Gastrocnemius medialis (tissue), 4 donors: ENCODE data around the gene TRIOBP. TPM values are rescaled to one million over a fixed set of nuclear protein-coding genes. Genes with fewer than 3 reads are reported as not detected.

Experiments used
- ATAC-seq, 2 donors: fragments of 150-250 bp; one replicate each; pipeline ENCODE4 v1.9.1; 2016
- DNase-seq, 2 donors: peaks; one replicate each; pipeline ENCODE4 v3.0.0-alpha.2; 2019
- H3K27ac ChIP-seq, 4 donors: fragments of 200-600 bp; sonication (generic); 1 replicate in 1 of 4; 2 replicates in 3 of 4; pipeline ENCODE4 v1.5.1; 2016 to 2018; ENCODE audit warnings: mild to moderate bottlenecking in 2 of 4, moderate library complexity in 1 of 4
- H3K27me3 ChIP-seq, 3 donors: fragments of 200-600 bp; sonication (generic) in 2 of 3; 1 replicate in 1 of 3; 2 replicates in 2 of 3; pipeline versions ENCODE4 v1.5.1 to v1.6.0; 2016 to 2019; ENCODE audit warnings: mild to moderate bottlenecking in 1 of 3, moderate library complexity in 1 of 3
- H3K36me3 ChIP-seq, 2 donors: fragments of 200-600 bp; sonication (generic) in 1 of 2; one replicate each; pipeline ENCODE4 v1.5.1; 2017 to 2018
- H3K4me1 ChIP-seq, 2 donors: fragments of 200-600 bp; sonication (generic) in 1 of 2; one replicate each; pipeline ENCODE4 v1.5.1; 2016 to 2017; ENCODE audit warnings: mild to moderate bottlenecking in 2 of 2
- H3K4me3 ChIP-seq, 4 donors: fragments of 200-600 bp; sonication (generic) in 3 of 4; 1 replicate in 1 of 4; 2 replicates in 3 of 4; pipeline ENCODE4 v1.5.1; 2016 to 2019; ENCODE audit warnings: mild to moderate bottlenecking in 2 of 4
- H3K9me3 ChIP-seq, 3 donors: fragments of 200-600 bp; sonication (generic) in 2 of 3; 1 replicate in 1 of 3; 2 replicates in 2 of 3; pipeline ENCODE4 v1.5.1; 2016 to 2019
- POLR2A ChIP-seq, 2 donors: fragments of 450-650 bp; IDR thresholded peaks; one replicate each; pipeline ENCODE4 v1.6.1; 2017; ENCODE audit warnings: antibody characterized with exemption in 2 of 2, mild to moderate bottlenecking in 2 of 2, moderate library complexity in 2 of 2
- in situ Hi-C, 4 donors: fragments of 200-750 bp; cut with MboI; loops; one replicate each; pipeline versions ENCODE4 v1.15.0 to v1.8.0; 2017; ENCODE audit warnings: low sequenced_read_pairs in 4 of 4
- intact Hi-C: fragments of 100-400 bp; cut with DNase I; formaldehyde crosslinking; loops from one replicate; pipeline ENCODE4 v1.15.1; 2023; ENCODE audit warnings: low total_unique reads
- total RNA-seq, 4 donors: library from RNA; depleted of rRNA; stranded (reverse); fragments of >200 nt; gene quantifications; one replicate each; pipeline versions ENCODE4 v1.1.0 to v1.2.3, GENCODE V29; 2016
- TF ChIP-seq, protein P1 (sequence below), 5 experiments: fragments of 450-650 bp in 3 of 5; fragments of 200-600 bp in 2 of 5; sonication (generic) in 2 of 5; IDR thresholded peaks in 4 of 5; conservative IDR thresholded peaks in 1 of 5; 1 replicate in 4 of 5; 2 replicates in 1 of 5; pipeline ENCODE4 v1.5.1; 2016 to 2019; ENCODE audit warnings: antibody characterized with exemption in 5 of 5, mild to moderate bottlenecking in 3 of 5, moderate library complexity in 3 of 5

Gene TRIOBP
- total RNA-seq, 4 donors from 2014 or later: 21.7 to 38.2 (median 30.3) TPM

DNA sequence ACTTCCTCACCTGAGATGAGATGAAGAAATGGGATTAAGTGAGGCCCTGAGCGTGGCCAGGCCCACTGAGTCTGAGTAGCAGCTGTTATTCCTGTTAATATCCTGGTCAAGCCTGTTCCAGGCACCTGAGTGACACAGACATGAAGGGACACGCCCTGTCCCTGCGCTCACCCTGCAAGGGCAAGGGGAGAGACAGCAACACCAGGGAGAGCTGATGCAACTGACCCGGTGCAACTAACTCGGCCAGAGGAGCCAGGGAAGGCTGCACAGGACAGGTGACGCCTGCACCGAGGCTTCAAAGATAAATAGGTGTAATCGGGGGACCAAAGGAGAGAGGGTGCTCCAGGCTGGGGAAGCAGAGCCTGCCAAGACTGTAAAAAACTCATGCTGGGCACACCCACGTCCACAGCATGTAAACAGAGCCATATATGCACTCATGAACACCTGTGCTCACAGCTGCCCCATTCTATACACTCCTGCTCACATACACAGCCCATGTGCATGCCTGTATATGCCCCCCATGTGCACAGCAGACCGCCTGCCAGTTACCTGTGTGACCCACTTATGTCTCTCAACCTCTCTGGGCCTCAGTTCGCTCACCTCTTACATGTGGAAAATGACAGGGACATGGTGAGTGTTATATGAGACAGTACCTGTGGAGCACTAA is 88.1 kb downstream of the TRIOBP start:
- H3K36me3 ChIP-seq: no peaks in the 10 kb centered on the region
- DNase-seq (peak in 1 of 2 donors; percentile 33), ATAC-seq (peak in 1 of 2 donors; percentile 45)
- H3K4me1 ChIP-seq: no peaks in the 10 kb centered on the region
- intact Hi-C loops: no loop called here
- no peak overlapping the region for H3K4me3 ChIP-seq
- TF ChIP-seq, protein P1, sequence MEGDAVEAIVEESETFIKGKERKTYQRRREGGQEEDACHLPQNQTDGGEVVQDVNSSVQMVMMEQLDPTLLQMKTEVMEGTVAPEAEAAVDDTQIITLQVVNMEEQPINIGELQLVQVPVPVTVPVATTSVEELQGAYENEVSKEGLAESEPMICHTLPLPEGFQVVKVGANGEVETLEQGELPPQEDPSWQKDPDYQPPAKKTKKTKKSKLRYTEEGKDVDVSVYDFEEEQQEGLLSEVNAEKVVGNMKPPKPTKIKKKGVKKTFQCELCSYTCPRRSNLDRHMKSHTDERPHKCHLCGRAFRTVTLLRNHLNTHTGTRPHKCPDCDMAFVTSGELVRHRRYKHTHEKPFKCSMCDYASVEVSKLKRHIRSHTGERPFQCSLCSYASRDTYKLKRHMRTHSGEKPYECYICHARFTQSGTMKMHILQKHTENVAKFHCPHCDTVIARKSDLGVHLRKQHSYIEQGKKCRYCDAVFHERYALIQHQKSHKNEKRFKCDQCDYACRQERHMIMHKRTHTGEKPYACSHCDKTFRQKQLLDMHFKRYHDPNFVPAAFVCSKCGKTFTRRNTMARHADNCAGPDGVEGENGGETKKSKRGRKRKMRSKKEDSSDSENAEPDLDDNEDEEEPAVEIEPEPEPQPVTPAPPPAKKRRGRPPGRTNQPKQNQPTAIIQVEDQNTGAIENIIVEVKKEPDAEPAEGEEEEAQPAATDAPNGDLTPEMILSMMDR (IDR thresholded peaks at IDR 0.05 in 4 of 5, conservative IDR thresholded peaks at IDR 0.05 in 1 of 5): no peak
- no peak for TF ChIP-seq POLR2A (IDR thresholded peaks at IDR 0.05)
- H3K9me3 ChIP-seq: no peaks in the 10 kb centered on the region
- in situ Hi-C loops: loop anchor here in 1 of 4 donors (25.0 kb wide), 1 partner anchor 148 kb away; the partner anchor contains the start of gene SH3BP1
- H3K27me3 ChIP-seq: peaks cover 4 to 13% (median 7%) of the 10 kb centered on the region in 3 donors
- no peak overlapping the region for H3K27ac ChIP-seq

DNA sequence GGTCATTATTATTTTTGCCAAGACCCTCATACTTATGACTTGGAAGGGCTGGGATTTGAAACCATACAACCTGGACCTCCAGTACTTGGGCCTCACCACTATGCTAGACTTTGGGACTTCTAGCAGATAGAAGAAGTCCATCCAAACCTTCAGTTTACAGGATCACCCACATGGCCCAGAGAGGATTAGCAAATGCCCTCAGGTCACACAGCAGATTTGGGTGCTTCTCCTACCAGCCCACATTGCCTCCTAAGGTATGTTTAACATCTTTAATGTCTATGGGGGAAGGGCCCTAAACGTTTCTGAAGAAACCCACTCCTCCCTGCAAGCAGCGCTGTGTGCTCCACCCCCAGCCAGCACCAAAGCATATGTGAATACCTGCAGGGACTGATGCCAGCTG is 93.4 kb downstream of the TRIOBP start:
- Histone ChIP-seq H3K9me3 (no peaks in the 10 kb centered on the region), H3K36me3 (no peaks in the 10 kb centered on the region), H3K27ac (no peak overlapping the region), H3K27me3 (peaks cover 0 to 3% (median 2%) of the 10 kb centered on the region in 3 donors), H3K4me1 (no peaks in the 10 kb centered on the region), H3K4me3 (no peak overlapping the region)
- intact Hi-C loops (no loop called here), in situ Hi-C loops (loop anchor here in 1 of 4 donors (25.0 kb wide), 1 partner anchor 153 kb away; the partner anchor contains the start of gene SH3BP1)
- TF ChIP-seq, protein P1 (IDR thresholded peaks at IDR 0.05 in 4 of 5, conservative IDR thresholded peaks at IDR 0.05 in 1 of 5): no peak
- ATAC-seq (no peak), DNase-seq (no peak)

DNA sequence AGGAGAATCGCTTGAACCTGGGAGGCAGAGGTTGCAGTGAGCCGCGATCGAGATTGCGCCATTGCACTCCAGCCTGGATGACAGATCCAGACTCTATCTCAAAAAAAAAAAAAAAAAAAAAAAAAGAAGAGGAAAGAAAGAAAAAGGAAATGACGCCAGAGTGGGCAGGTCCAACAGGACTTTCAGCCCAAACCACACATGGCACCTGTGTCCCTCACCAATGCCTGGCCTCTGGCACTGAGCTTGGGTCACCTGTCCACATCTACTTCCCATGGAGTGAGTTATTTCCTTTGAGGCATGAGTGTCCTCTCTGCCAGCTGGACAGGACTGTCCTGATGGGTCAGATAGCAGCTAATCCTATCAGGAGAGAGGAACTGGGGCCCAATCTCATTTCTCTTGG is 95.6 kb downstream of the TRIOBP start:
- no peak for ATAC-seq
- H3K9me3 ChIP-seq: no peaks in the 10 kb centered on the region
- no peaks in the 10 kb centered on the region for H3K27me3 ChIP-seq
- H3K36me3 ChIP-seq: no peaks in the 10 kb centered on the region
- intact Hi-C loops (loop anchor here (2.0 kb wide), 1 partner anchor 148 kb away; no protein-coding TSS in a partner anchor), in situ Hi-C loops (loop anchor here in 1 of 4 donors (25.0 kb wide), 1 partner anchor 155 kb away; the partner anchor contains the start of gene SH3BP1)
- no peaks in the 10 kb centered on the region for H3K4me1 ChIP-seq
- no peak overlapping the region for H3K27ac ChIP-seq
- TF ChIP-seq, protein P1 (IDR thresholded peaks at IDR 0.05 in 4 of 5, conservative IDR thresholded peaks at IDR 0.05 in 1 of 5): no peak
- TF ChIP-seq POLR2A (IDR thresholded peaks at IDR 0.05): no peak
- H3K4me3 ChIP-seq: no peak overlapping the region
- DNase-seq: no peak

DNA sequence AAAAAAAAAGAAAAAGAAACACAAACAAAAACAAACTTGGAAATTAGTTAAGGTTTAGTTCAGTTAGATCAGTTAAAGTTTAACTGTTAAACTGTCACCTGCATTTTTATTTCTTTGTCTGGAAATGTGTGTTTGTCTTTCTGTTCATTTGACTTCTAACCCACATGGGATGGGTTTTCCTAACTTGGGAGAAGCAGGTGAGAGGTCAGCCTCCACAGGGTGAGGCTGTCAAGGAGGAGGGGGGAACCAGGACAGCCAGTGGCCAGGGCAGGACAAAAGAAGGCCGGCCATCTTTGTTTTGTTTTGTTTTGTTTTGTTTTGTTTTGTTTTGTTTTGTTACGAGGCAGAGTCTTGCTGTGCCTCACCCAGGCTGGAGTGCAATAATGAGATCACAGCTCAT is 97.5 kb downstream of the TRIOBP start:
- no peak for ATAC-seq
- no peak for DNase-seq
- no peak overlapping the region for H3K27ac ChIP-seq
- no peaks in the 10 kb centered on the region for H3K9me3 ChIP-seq
- H3K4me1 ChIP-seq: no peaks in the 10 kb centered on the region
- TF ChIP-seq POLR2A (IDR thresholded peaks at IDR 0.05): no peak
- TF ChIP-seq, protein P1 (IDR thresholded peaks at IDR 0.05 in 4 of 5, conservative IDR thresholded peaks at IDR 0.05 in 1 of 5): no peak
- no peak overlapping the region for H3K4me3 ChIP-seq
- no peaks in the 10 kb centered on the region for H3K27me3 ChIP-seq
- in situ Hi-C loops (loop anchor here in 1 of 4 donors (25.0 kb wide), 1 partner anchor 157 kb away; the partner anchor contains the start of gene SH3BP1), intact Hi-C loops (no loop called here)
- no peaks in the 10 kb centered on the region for H3K36me3 ChIP-seq
